Esophagus muscularis mucosa (tissue), 4 donors: ENCODE data around the gene CNTLN.

Source experiments
- CTCF ChIP-seq, 3 experiments: fragments of 200-600 bp in 2 of 3; fragments of 450-650 bp in 1 of 3; sonication (generic) in 2 of 3; IDR thresholded peaks; one replicate each; pipeline ENCODE4 v1.5.1; 2017 to 2019; ENCODE audit warnings: antibody characterized with exemption in 3 of 3, mild to moderate bottlenecking in 2 of 3, moderate library complexity in 1 of 3
- EP300 ChIP-seq: sonication (generic); formaldehyde crosslinking; IDR thresholded peaks from one replicate; pipeline ENCODE4 v1.6.1; 2017; ENCODE audit warnings: antibody characterized with exemption
- POLR2A ChIP-seq: fragments of 450-650 bp; IDR thresholded peaks from one replicate; pipeline ENCODE4 v1.6.1; 2017; ENCODE audit warnings: antibody characterized with exemption, moderate library complexity, mild to moderate bottlenecking, low read depth
- POLR2AphosphoS5 ChIP-seq, 2 donors: sonication (generic); formaldehyde crosslinking; IDR thresholded peaks; one replicate each; pipeline ENCODE4 v1.6.1; 2017; ENCODE audit warnings: antibody characterized with exemption in 2 of 2

DNA sequence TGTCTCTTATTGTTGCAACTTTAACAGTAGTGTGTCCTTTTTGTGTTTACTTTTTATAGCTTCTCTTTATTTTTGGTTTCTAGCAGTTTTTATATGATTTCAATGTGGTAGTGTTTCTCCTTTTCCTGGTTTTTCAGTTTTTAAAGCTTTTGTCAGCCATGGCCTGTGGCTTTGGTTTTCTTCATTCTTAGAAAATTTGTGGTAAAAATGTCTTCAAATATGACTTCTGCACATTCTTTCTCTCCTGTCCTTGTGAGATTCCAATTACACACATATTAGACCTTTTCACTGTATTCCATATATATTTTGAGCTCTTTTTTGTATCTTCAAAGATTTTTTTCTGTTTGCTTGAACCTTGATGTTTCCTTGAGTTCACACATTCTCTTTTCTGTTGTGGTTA is 180.5 kb downstream of the CNTLN start:
- no peak for TF ChIP-seq POLR2A
- TF ChIP-seq CTCF (IDR thresholded peaks at IDR 0.05) = no peak
- TF ChIP-seq POLR2AphosphoS5 (IDR thresholded peaks at IDR 0.05) = no peak
- TF ChIP-seq EP300 = no peak
